H1 (cell line): ENCODE measurements around the gene SIN3B. TPM values are rescaled to one million over a fixed set of nuclear protein-coding genes. Genes with fewer than 3 reads are reported as not detected.
"Not testable (repeated sequence)": the region's sequence is repeated elsewhere in the genome, so short reads cannot be mapped to it uniquely, and the experiment has no call there.

ENCODE experiments used
- CTCF ChIA-PET: fragments of 300-600 bp; sonication (Branson Sonifier 250); formaldehyde crosslinking; loops from one replicate; lab custom pipeline; 2021; ENCODE audit not compliant: partially characterized antibody; lab: Charles Lee
- POLR2A ChIA-PET: fragments of 300-600 bp; sonication (Branson Sonifier 250); formaldehyde crosslinking; loops from one replicate; lab custom pipeline; 2021; ENCODE audit warnings: inconsistent platforms; ENCODE audit not compliant: partially characterized antibody; lab: Charles Lee
- DNase-seq, 2 experiments: peaks; one replicate each; pipeline versions ENCODE4 v3.0.0 to v3.0.0-alpha.2; 2010 to 2022; ENCODE audit warnings: low spot score in 2 of 2, low read depth in 1 of 2, mixed read lengths in 1 of 2
- FAIRE-seq: peaks from 2 replicates; lab custom pipeline; 2011; peaks lifted over from hg19 to GRCh38; lab: Jason Lieb, UNC
- H2AFZ ChIP-seq: 2 replicates; pipeline ENCODE4 v1.8.1; 2012; ENCODE audit warnings: low read length, inconsistent platforms
- H2AK5ac ChIP-seq: 2 replicates; pipeline ENCODE4 v1.6.1; 2013; ENCODE audit warnings: low read depth, low read length
- H2BK120ac ChIP-seq: replicated peaks from 2 replicates; pipeline ENCODE3; 2013; ENCODE audit warnings: low read depth, low read length, inconsistent platforms
- H2BK12ac ChIP-seq: 2 replicates; pipeline ENCODE4 v1.6.1; 2013; ENCODE audit warnings: low read depth, low read length
- H2BK15ac ChIP-seq: 2 replicates; pipeline ENCODE4 v1.6.1; 2013; ENCODE audit warnings: low read length
- H2BK20ac ChIP-seq: 2 replicates; pipeline ENCODE4 v1.6.1; 2013; ENCODE audit warnings: low read length
- H2BK5ac ChIP-seq: 2 replicates; pipeline ENCODE4 v1.6.1; 2013; ENCODE audit warnings: low read depth, low read length
- H3K14ac ChIP-seq: 2 replicates; pipeline ENCODE4 v1.6.1; 2013; ENCODE audit warnings: inconsistent platforms; ENCODE audit not compliant: insufficient read length
- H3K18ac ChIP-seq: 2 replicates; pipeline ENCODE4 v1.6.1; 2013; ENCODE audit warnings: low read length; ENCODE audit errors: extremely low read depth
- H3K23ac ChIP-seq: 2 replicates; pipeline ENCODE4 v1.6.1; 2013; ENCODE audit warnings: inconsistent platforms; ENCODE audit not compliant: insufficient read length
- H3K23me2 ChIP-seq: 2 replicates; pipeline ENCODE4 v1.6.1; 2013; ENCODE audit warnings: low read depth, low read length
- H3K27ac ChIP-seq: 2 replicates; pipeline ENCODE4 v1.6.1; 2011; ENCODE audit warnings: low read depth, low read length, inconsistent platforms
- H3K27me3 ChIP-seq, 4 experiments: replicated peaks in 1 of 4; 1 replicate in 1 of 4; 2 replicates in 3 of 4; pipeline versions ENCODE4 v1.6.1 to v1.8.1; 2011 to 2013; ENCODE audit warnings: low read length in 3 of 4, mild to moderate bottlenecking in 3 of 4, inconsistent platforms in 2 of 4, mixed read lengths in 2 of 4, moderate library complexity in 1 of 4; ENCODE audit not compliant: control insufficient read depth in 3 of 4, insufficient read depth in 3 of 4; ENCODE audit errors: extremely low read depth in 1 of 4
- H3K36me3 ChIP-seq, 4 experiments: 2 replicates each; pipeline versions ENCODE4 v1.6.1 to v1.8.1; 2011 to 2013; ENCODE audit warnings: mild to moderate bottlenecking in 4 of 4, low read length in 3 of 4, moderate library complexity in 2 of 4, control low read depth in 1 of 4, inconsistent platforms in 1 of 4; ENCODE audit not compliant: insufficient read depth in 4 of 4, control insufficient read depth in 2 of 4
- H3K4ac ChIP-seq: replicated peaks from 2 replicates; pipeline ENCODE3; 2013; ENCODE audit warnings: low read length, low read depth, mixed read lengths, inconsistent platforms; ENCODE audit not compliant: insufficient read length
- H3K4me1 ChIP-seq, 4 experiments: replicated peaks in 1 of 4; 1 replicate in 1 of 4; 2 replicates in 3 of 4; pipeline versions ENCODE4 v1.6.1 to v1.8.1; 2011 to 2013; ENCODE audit warnings: low read length in 3 of 4, inconsistent platforms in 2 of 4, mixed read lengths in 1 of 4; ENCODE audit not compliant: insufficient read depth in 4 of 4, control insufficient read depth in 3 of 4
- H3K4me2 ChIP-seq, 2 experiments: 2 replicates each; pipeline versions ENCODE4 v1.6.1 to v1.8.1; 2011 to 2013; ENCODE audit warnings: low read depth in 2 of 2, low read length in 2 of 2, control low read depth in 1 of 2, inconsistent platforms in 1 of 2, mild to moderate bottlenecking in 1 of 2; ENCODE audit not compliant: insufficient read depth in 1 of 2
- H3K4me3 ChIP-seq, 4 experiments: fragments of 200-600, 300-600 bp in 1 of 4; sonication (generic), shearing (Covaris generic), sonication (Bioruptor Twin) in 1 of 4; 2 replicates each; pipeline versions ENCODE4 v1.5.1 to v1.8.1; 2011 to 2016; ENCODE audit warnings: low read length in 4 of 4, low read depth in 3 of 4, control low read depth in 2 of 4, inconsistent platforms in 2 of 4, mild to moderate bottlenecking in 2 of 4, mixed read lengths in 1 of 4, moderate library complexity in 1 of 4; ENCODE audit not compliant: insufficient read depth in 2 of 4; ENCODE audit errors: extremely low read depth in 1 of 4
- H3K56ac ChIP-seq: replicated peaks from 2 replicates; pipeline ENCODE3; 2013; ENCODE audit warnings: low read depth, mild to moderate bottlenecking, mixed read lengths, low read length, inconsistent platforms; ENCODE audit not compliant: insufficient read length
- H3K79me1 ChIP-seq: 2 replicates; pipeline ENCODE4 v1.6.1; 2013; ENCODE audit warnings: low read depth, low read length, control low read depth
- H3K79me2 ChIP-seq, 2 experiments: 2 replicates each; pipeline versions ENCODE4 v1.6.1 to v1.8.1; 2012 to 2013; ENCODE audit warnings: low read length in 2 of 2, mild to moderate bottlenecking in 2 of 2, inconsistent platforms in 1 of 2; ENCODE audit not compliant: insufficient read depth in 2 of 2, control insufficient read depth in 1 of 2
- H3K9ac ChIP-seq, 4 experiments: replicated peaks in 1 of 4; 1 replicate in 1 of 4; 2 replicates in 3 of 4; pipeline versions ENCODE4 v1.6.1 to v1.8.1; 2011 to 2013; ENCODE audit warnings: low read depth in 3 of 4, low read length in 3 of 4, control low read depth in 2 of 4, mild to moderate bottlenecking in 2 of 4, moderate library complexity in 2 of 4, inconsistent platforms in 1 of 4; ENCODE audit errors: extremely low read depth in 1 of 4
- H3K9me3 ChIP-seq, 2 experiments: 2 replicates each; pipeline versions ENCODE4 v1.6.1 to v1.8.1; 2012 to 2013; ENCODE audit warnings: mild to moderate bottlenecking in 2 of 2, moderate library complexity in 2 of 2, control low read depth in 1 of 2, inconsistent platforms in 1 of 2, low read depth in 1 of 2, low read length in 1 of 2, mixed read lengths in 1 of 2; ENCODE audit not compliant: insufficient read depth in 2 of 2
- H4K20me1 ChIP-seq, 2 experiments: replicated peaks in 1 of 2; 2 replicates each; pipeline versions ENCODE3 to v1.8.1; 2011 to 2013; ENCODE audit warnings: inconsistent platforms in 2 of 2, low read length in 2 of 2, mild to moderate bottlenecking in 1 of 2; ENCODE audit not compliant: insufficient read depth in 2 of 2, control insufficient read depth in 1 of 2
- H4K5ac ChIP-seq: 2 replicates; pipeline ENCODE4 v1.6.1; 2013; ENCODE audit warnings: low read length, low read depth, mixed read lengths, inconsistent platforms; ENCODE audit not compliant: insufficient read length
- H4K8ac ChIP-seq: 2 replicates; pipeline ENCODE4 v1.8.0; 2013; ENCODE audit warnings: mild to moderate bottlenecking, moderate library complexity, low read length, inconsistent platforms; ENCODE audit not compliant: insufficient read depth; ENCODE audit errors: extremely low read depth
- H4K91ac ChIP-seq: replicated peaks from 2 replicates; pipeline ENCODE3; 2013; ENCODE audit warnings: low read length, mixed read lengths, inconsistent platforms; ENCODE audit not compliant: insufficient read length
- CEBPB ChIP-seq: IDR thresholded peaks from 2 replicates; pipeline ENCODE4 v1.6.1; 2012; ENCODE audit warnings: low read depth, low read length
- KDM5A ChIP-seq: fragments of 200-600 bp; IDR thresholded peaks from 2 replicates; pipeline ENCODE4 v1.7.1; 2012; ENCODE audit warnings: mild to moderate bottlenecking, low read length, inconsistent platforms, mixed read lengths
- NRF1 ChIP-seq: IDR thresholded peaks from 2 replicates; pipeline ENCODE4 v1.6.1; 2011; ENCODE audit warnings: mild to moderate bottlenecking, low read depth, low read length, improper control_type of control experiment
- PHF8 ChIP-seq: fragments of 200-600 bp; sonication (generic); conservative IDR thresholded peaks from 2 replicates; pipeline ENCODE4 v1.7.1; 2012; ENCODE audit warnings: low read depth, mild to moderate bottlenecking, inconsistent platforms, low read length, moderate library complexity
- SUZ12 ChIP-seq: fragments of 200-600 bp; sonication (generic); IDR thresholded peaks from 2 replicates; pipeline ENCODE4 v1.6.1; 2012; ENCODE audit warnings: mild to moderate bottlenecking, inconsistent platforms, low read length, moderate library complexity, mixed read lengths
- WGBS, 2 experiments: shearing (Covaris generic) in 1 of 2; methylation state at CpG; one replicate each; pipeline versions ENCODE4 v1.1.6 to v1.1.7; 2013 to 2015; ENCODE audit warnings: low lambda C conversion rate in 2 of 2, mixed read lengths in 2 of 2, inconsistent platforms in 1 of 2, low coverage in 1 of 2, missing lambda C conversion rate in 1 of 2; ENCODE audit not compliant: insufficient replicate concordance in 2 of 2, insufficient coverage in 1 of 2, insufficient read length in 1 of 2; ENCODE audit errors: extremely low coverage in 1 of 2, missing lambda C conversion rate in 1 of 2; 5-methylcytosine and 5-hydroxymethylcytosine counted together
- polyA plus RNA-seq, 7 experiments: library from polyadenylated mRNA; depleted of rRNA in 3 of 7; stranded (reverse) in 5 of 7; unstranded in 2 of 7; fragments of >200 nt in 5 of 7; fragments of 200-250 nt in 2 of 7; gene quantifications; 1 replicate in 5 of 7; 2 replicates in 1 of 7; 4 replicates in 1 of 7; pipeline versions ENCODE4 v1.2.1 to v1.2.3, GENCODE V29; 2011 to 2013; ENCODE audit warnings: missing spikeins in 2 of 7, mixed read lengths in 2 of 7
- total RNA-seq: library from RNA; stranded (reverse); fragmentation: NEBNext Ultra II Directional; extraction: Animal tissue kit (Norgen Biotek cat#: 25700); gene quantifications from 2 replicates; pipeline ENCODE4 v1.2.1, GENCODE V29; 2021

SIN3B gene
- total and polyA plus RNA-seq, 2 of the 8 experiments (the other 6 are each of a cell fraction or from before 2014, with no cell fraction given): 29.5 to 71.1 TPM

DNA sequence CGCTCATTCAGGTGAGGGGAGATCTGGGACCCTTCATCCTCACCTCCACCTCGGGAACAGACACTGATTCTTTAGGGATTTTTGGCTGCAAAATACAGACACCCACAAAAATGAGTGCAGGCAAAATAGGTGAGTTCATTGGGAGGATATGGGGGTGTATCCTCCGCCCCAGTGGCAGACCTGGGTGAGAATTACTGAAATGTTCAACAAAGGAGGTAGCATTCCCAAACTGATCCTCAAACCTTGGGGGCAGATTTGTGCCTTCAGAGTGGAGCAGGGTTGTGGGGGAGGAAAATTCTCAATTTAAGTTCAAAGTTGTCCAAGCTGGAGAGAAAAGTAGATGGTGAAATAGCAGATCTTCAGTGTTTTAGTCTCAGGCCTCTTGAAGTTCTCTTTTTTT, 31.3 kb upstream of the SIN3B start (continued):
- TF ChIP-seq KDM5A (no peak), SUZ12 (no peak), CEBPB (no peak), NRF1 (no peak), PHF8 (no peak)

DNA sequence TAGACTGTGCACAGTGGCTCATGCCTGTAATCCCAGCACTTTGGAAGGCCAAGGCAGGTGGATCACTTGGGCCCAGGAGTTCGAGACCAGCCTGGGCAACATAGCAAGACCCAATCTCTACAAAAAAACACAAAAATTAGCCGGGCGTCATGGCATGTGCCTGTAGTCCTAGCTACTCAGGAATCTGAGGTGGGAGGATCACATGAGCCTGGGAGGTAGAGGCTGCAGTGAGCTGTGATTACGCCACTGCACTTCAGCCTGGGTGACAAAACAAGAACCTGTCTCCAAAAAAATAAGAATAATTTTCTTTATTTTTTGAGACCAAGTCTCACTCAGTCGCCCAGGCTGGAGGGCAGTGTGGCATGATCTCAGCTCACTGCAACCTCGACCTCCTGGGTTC, 30.9 kb upstream of the SIN3B start:
- H3K79me2 ChIP-seq, H3K4ac ChIP-seq, H2BK120ac ChIP-seq, H2BK15ac ChIP-seq, H4K8ac ChIP-seq, H2BK12ac ChIP-seq, H2BK5ac ChIP-seq, H3K56ac ChIP-seq, H3K4me2 ChIP-seq, H3K4me3 ChIP-seq, FAIRE-seq, H4K20me1 ChIP-seq, H2AFZ ChIP-seq, H3K18ac ChIP-seq, H4K5ac ChIP-seq, H3K4me1 ChIP-seq, H3K27ac ChIP-seq, H3K27me3 ChIP-seq, H3K23ac ChIP-seq, H3K79me1 ChIP-seq, POLR2A ChIA-PET, H3K14ac ChIP-seq, H2BK20ac ChIP-seq, H4K91ac ChIP-seq, H3K9me3 ChIP-seq, H2AK5ac ChIP-seq, H3K23me2 ChIP-seq, DNase-seq, H3K36me3 ChIP-seq, H3K9ac ChIP-seq: not testable (repeated sequence)
- CTCF ChIA-PET: interaction anchor here (1.1 to 1.2 kb wide), 2 partner anchors 13 to 38 kb away, joined by 3 to 5 read pairs; no protein-coding TSS in a partner anchor
- 93% methylated on average over 6 of the region's 6 CpGs; no CpG with 5 or more reads in 1 of the 2 experiments for WGBS, 2 experiments
